ENCODE results near the gene IKZF4.

DNA sequence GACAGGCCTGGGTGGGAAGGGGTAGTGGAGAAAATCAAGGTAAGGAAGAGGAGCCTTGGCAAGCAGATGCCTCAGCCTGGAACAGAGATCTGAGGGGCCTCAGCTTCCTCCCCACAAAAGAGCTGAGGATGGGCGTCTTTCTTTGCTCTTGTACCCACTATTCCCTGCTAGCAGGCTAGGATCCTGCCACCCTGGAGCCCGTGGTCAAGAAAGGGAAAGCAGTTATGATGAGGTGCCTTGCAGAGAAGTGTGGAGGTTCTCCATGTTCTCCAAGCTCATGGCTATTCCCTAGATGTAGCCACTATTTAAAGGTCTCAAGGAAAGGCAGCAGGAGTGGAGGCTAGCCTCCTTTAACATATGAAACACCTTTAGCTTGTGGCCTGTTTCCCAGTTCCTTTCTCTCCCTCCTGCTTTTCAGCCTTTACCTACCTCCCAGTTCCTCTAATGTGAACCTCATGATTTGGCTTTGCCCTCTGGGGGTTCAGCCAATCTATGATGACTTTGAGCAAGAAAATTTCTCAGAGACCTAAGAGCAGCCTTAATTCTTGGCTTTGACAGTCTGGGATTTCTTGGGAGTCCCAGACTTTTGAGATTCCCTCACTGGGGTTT, 1.1 kb downstream of the IKZF4 start:
- TF ChIP-seq, protein P1, sequence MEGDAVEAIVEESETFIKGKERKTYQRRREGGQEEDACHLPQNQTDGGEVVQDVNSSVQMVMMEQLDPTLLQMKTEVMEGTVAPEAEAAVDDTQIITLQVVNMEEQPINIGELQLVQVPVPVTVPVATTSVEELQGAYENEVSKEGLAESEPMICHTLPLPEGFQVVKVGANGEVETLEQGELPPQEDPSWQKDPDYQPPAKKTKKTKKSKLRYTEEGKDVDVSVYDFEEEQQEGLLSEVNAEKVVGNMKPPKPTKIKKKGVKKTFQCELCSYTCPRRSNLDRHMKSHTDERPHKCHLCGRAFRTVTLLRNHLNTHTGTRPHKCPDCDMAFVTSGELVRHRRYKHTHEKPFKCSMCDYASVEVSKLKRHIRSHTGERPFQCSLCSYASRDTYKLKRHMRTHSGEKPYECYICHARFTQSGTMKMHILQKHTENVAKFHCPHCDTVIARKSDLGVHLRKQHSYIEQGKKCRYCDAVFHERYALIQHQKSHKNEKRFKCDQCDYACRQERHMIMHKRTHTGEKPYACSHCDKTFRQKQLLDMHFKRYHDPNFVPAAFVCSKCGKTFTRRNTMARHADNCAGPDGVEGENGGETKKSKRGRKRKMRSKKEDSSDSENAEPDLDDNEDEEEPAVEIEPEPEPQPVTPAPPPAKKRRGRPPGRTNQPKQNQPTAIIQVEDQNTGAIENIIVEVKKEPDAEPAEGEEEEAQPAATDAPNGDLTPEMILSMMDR (IDR thresholded peaks at IDR 0.05; ENCODE audit: low read depth, low read length, poor library complexity, severe bottlenecking) = no peak
- no peak for TF ChIP-seq EZH2phosphoT487 (IDR thresholded peaks at IDR 0.05; ENCODE audit: borderline replicate concordance, low read length)

Data from DOHH2 (cell line).